GM18505 (cell line): ENCODE results near the gene HNRNPAB.
A peak's percentile ranks its signal among the peaks of the same experiment; 100 is the strongest.
"Not testable (repeated sequence)": the region's sequence is repeated elsewhere in the genome, so short reads cannot be mapped to it uniquely, and the experiment has no call there.

Experiments used
- ATAC-seq: cut with Tn5 transposase; IDR thresholded peaks from one replicate; pipeline ENCODE4 v1.9.1; 2021; ENCODE audit not compliant: unreplicated experiment
- POLR2A ChIP-seq: IDR thresholded peaks from 4 replicates; pipeline ENCODE4 v1.6.1; 2011; ENCODE audit warnings: borderline replicate concordance; ENCODE audit not compliant: insufficient read depth, insufficient read length; ENCODE audit errors: extremely low read depth

Gene HNRNPAB

GRCh38 chr5:178221282-178221681 lies 16.9 kb downstream of the HNRNPAB start:
- peak; percentile 14 for TF ChIP-seq POLR2A
- no peak for ATAC-seq

- TF ChIP-seq POLR2A = no peak
- no peak for ATAC-seq
These were observed 17.5 kb downstream of the HNRNPAB start for GRCh38 chr5:178221853-178222252.

- TF ChIP-seq POLR2A = no peak
- no peak for ATAC-seq
These were observed 18.0 kb downstream of the HNRNPAB start for GRCh38 chr5:178222292-178222691.

GRCh38 chr5:178223196-178223773 lies 19.0 kb downstream of the HNRNPAB start:
- TF ChIP-seq POLR2A = no peak
- ATAC-seq = no peak

- no peak for ATAC-seq
- TF ChIP-seq POLR2A = no peak
These were observed 19.5 kb downstream of the HNRNPAB start for GRCh38 chr5:178223828-178224335.

GRCh38 chr5:178224403-178224802 lies 20.1 kb downstream of the HNRNPAB start:
- TF ChIP-seq POLR2A = peak; percentile 12
- no peak for ATAC-seq

- ATAC-seq = no peak
- TF ChIP-seq POLR2A = no peak
These were observed 20.8 kb downstream of the HNRNPAB start for GRCh38 chr5:178225174-178225573.

- TF ChIP-seq POLR2A = no peak
- no peak for ATAC-seq
These were observed 22.9 kb downstream of the HNRNPAB start for GRCh38 chr5:178227138-178227659.

- no peak for ATAC-seq
- TF ChIP-seq POLR2A = no peak
These were observed 23.6 kb downstream of the HNRNPAB start for GRCh38 chr5:178227929-178228328.

- no peak for ATAC-seq
- TF ChIP-seq POLR2A = no peak
These were observed 24.3 kb downstream of the HNRNPAB start for GRCh38 chr5:178228609-178229008.

- not testable (repeated sequence) for ATAC-seq
These were observed 24.8 kb downstream of the HNRNPAB start for GRCh38 chr5:178229111-178229510.

- no peak for TF ChIP-seq POLR2A
- ATAC-seq = no peak
These were observed 25.5 kb downstream of the HNRNPAB start for GRCh38 chr5:178229861-178230260.

- no peak for ATAC-seq
- TF ChIP-seq POLR2A = no peak
These were observed 26.7 kb downstream of the HNRNPAB start for GRCh38 chr5:178230879-178231538.

GRCh38 chr5:178231539-178232123 lies 27.3 kb downstream of the HNRNPAB start:
- no peak for ATAC-seq
- no peak for TF ChIP-seq POLR2A
